ENCODE data around the gene IFI44. TPM values are rescaled to one million over a fixed set of nuclear protein-coding genes. Genes with fewer than 3 reads are reported as not detected.
A peak's percentile ranks its signal among the peaks of the same experiment; 100 is the strongest.

IFI44 gene
- total and polyA plus RNA-seq, 2 donors (not counting 1 experiment from before 2014, with no cell fraction given): 6.2 to 6.9 TPM

DNA sequence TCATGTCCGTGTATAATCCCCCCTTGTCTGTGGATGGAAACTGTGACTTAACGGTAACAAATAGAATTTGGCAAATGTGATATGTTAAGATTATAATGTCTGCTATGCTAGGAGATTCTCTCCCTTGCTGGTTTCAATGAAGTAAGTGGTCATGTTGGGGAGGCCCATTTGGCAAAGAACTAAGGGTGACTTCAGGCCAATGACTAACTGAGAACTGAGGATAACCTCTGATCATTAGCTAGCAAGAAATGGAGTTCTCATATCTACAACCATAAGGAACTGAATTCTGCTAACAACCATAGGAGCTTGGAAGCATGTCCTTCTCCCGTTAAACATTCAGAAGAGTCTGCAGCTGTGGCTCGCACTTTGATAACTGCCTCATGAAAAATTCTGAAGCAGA lies 27.1 kb upstream of the IFI44 start:
- Mint-ChIP-seq H3K4me1 (peaks cover 52% of the 10 kb centered on the region), H3K27ac (no peak overlapping the region), H3K27me3 (no peaks in the 10 kb centered on the region), H3K4me3 (peak overlapping the region; percentile 20), H3K9me3 (ENCODE audit: insufficient read depth) (no peaks in the 10 kb centered on the region)
- Histone ChIP-seq H4K20me1 (ENCODE audit: control insufficient read depth, insufficient read depth, low read length, poor library complexity, severe bottlenecking) (no peaks in the 10 kb centered on the region), H3K4me1 (ENCODE audit: control insufficient read depth in 2 of 2, insufficient read depth in 2 of 2, low read length in 2 of 2) (peaks cover 20 to 31% of the 10 kb centered on the region in 2 donors), H3K4me2 (replicated peaks; ENCODE audit: low read depth, low read length, poor library complexity, severe bottlenecking) (peak overlapping the region; percentile 51), H3K27me3 (replicated peaks in 1 of 4; ENCODE audit: control extremely low read depth in 1 of 4, control insufficient read depth in 3 of 4, insufficient read depth in 4 of 4, low read length in 3 of 4) (no peaks in the 10 kb centered on the region), H3K79me2 (ENCODE audit: control insufficient read depth, insufficient read depth, low read length) (peaks cover 45% of the 10 kb centered on the region), H3K9me3 (ENCODE audit: control extremely low read depth in 1 of 3, control insufficient read depth in 2 of 3, insufficient read depth in 1 of 3, low read length in 2 of 3) (peaks cover 0 to 3% (median 0%) of the 10 kb centered on the region in 3 donors), H2AFZ (ENCODE audit: insufficient read depth, low read depth, low read length, poor library complexity, severe bottlenecking) (peak overlapping the region; percentile 63), H3K9ac (ENCODE audit: low read length) (peak overlapping the region; percentile 33), H3K4me3 (ENCODE audit: control extremely low read depth in 1 of 5, extremely low read depth in 1 of 5, insufficient read depth in 1 of 5, low read depth in 2 of 5, low read length in 4 of 5) (peak overlapping the region in 1 of 5 experiments; percentile 6), H3K36me3 (replicated peaks in 1 of 2; ENCODE audit: control extremely low read depth in 1 of 2, control insufficient read depth in 1 of 2, extremely low read depth in 1 of 2, insufficient read depth in 2 of 2, low read length in 1 of 2) (no peaks in the 10 kb centered on the region), H3K27ac (ENCODE audit: low read length in 2 of 2) (no peak overlapping the region)
- CTCF ChIA-PET: interaction anchor here (1.5 kb wide), 1 partner anchor 54 kb away, joined by 6 read pairs; no protein-coding TSS in a partner anchor
- no peak for DNase-seq
- no peak for ATAC-seq (ENCODE audit: low read depth)
- intact Hi-C loops (cut with micrococcal nuclease): no loop called here
- no peak for TF ChIP-seq EZH2 (IDR thresholded peaks at IDR 0.05; ENCODE audit: borderline replicate concordance, insufficient read depth, low read depth, low read length, poor library complexity, severe bottlenecking)
- TF ChIP-seq, protein P1, sequence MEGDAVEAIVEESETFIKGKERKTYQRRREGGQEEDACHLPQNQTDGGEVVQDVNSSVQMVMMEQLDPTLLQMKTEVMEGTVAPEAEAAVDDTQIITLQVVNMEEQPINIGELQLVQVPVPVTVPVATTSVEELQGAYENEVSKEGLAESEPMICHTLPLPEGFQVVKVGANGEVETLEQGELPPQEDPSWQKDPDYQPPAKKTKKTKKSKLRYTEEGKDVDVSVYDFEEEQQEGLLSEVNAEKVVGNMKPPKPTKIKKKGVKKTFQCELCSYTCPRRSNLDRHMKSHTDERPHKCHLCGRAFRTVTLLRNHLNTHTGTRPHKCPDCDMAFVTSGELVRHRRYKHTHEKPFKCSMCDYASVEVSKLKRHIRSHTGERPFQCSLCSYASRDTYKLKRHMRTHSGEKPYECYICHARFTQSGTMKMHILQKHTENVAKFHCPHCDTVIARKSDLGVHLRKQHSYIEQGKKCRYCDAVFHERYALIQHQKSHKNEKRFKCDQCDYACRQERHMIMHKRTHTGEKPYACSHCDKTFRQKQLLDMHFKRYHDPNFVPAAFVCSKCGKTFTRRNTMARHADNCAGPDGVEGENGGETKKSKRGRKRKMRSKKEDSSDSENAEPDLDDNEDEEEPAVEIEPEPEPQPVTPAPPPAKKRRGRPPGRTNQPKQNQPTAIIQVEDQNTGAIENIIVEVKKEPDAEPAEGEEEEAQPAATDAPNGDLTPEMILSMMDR (IDR thresholded peaks at IDR 0.05): no peak
- WGBS (ENCODE audit: insufficient coverage): 100% methylated on average over 1 of the region's 4 CpGs
- POLR2A ChIA-PET: no interaction called here

DNA sequence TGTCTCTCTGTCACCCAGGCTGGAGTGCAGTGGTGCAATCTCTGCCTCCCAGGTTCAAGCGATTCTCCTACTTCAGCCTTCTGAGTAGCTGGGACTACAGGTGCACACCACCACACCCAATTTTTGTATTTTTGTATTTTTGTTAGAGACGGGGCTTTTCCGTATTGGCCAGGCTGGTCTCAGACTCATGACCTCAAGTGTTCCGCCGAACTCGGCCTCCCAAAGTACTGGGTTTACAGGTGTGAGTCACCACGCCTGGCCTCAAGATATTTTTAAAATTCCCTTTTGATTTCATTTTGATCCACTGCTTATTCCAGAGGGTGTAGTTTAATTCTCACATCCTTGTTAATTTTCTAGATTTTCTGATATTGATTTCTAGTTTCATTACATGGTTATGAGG lies 25.6 kb upstream of the IFI44 start:
- Mint-ChIP-seq H3K4me1 (peaks cover 44% of the 10 kb centered on the region), H3K9me3 (ENCODE audit: insufficient read depth) (no peaks in the 10 kb centered on the region), H3K27me3 (no peaks in the 10 kb centered on the region), H3K4me3 (peak overlapping the region; percentile 5), H3K27ac (no peak overlapping the region)
- no peak overlapping the region for H3K4me2 ChIP-seq (replicated peaks; ENCODE audit: low read depth, low read length, poor library complexity, severe bottlenecking)
- TF ChIP-seq, protein P1 (IDR thresholded peaks at IDR 0.05): no peak
- no peak for TF ChIP-seq EZH2 (IDR thresholded peaks at IDR 0.05; ENCODE audit: borderline replicate concordance, insufficient read depth, low read depth, low read length, poor library complexity, severe bottlenecking)
- H3K4me3 ChIP-seq (ENCODE audit: control extremely low read depth in 1 of 5, extremely low read depth in 1 of 5, insufficient read depth in 1 of 5, low read depth in 2 of 5, low read length in 4 of 5): no peak overlapping the region
- H3K27me3 ChIP-seq (replicated peaks in 1 of 4; ENCODE audit: control extremely low read depth in 1 of 4, control insufficient read depth in 3 of 4, insufficient read depth in 4 of 4, low read length in 3 of 4): no peaks in the 10 kb centered on the region
- H3K9ac ChIP-seq (ENCODE audit: low read length): no peak overlapping the region
- H3K4me1 ChIP-seq (ENCODE audit: control insufficient read depth in 2 of 2, insufficient read depth in 2 of 2, low read length in 2 of 2): peaks cover 17 to 28% of the 10 kb centered on the region in 2 donors
- H3K9me3 ChIP-seq (ENCODE audit: control extremely low read depth in 1 of 3, control insufficient read depth in 2 of 3, insufficient read depth in 1 of 3, low read length in 2 of 3): peaks cover 0 to 3% (median 0%) of the 10 kb centered on the region in 3 donors
- DNase-seq: no peak
- ChIA-PET POLR2A (no interaction called here), CTCF (interaction anchor here (0.9 kb wide), 1 partner anchor 52 kb away, joined by 3 read pairs; no protein-coding TSS in a partner anchor)
- intact Hi-C loops (cut with micrococcal nuclease): loop anchor here (2.0 kb wide), 1 partner anchor 21 kb away; no protein-coding TSS in a partner anchor
- H2AFZ ChIP-seq (ENCODE audit: insufficient read depth, low read depth, low read length, poor library complexity, severe bottlenecking): peak overlapping the region; percentile 55
- no peaks in the 10 kb centered on the region for H4K20me1 ChIP-seq (ENCODE audit: control insufficient read depth, insufficient read depth, low read length, poor library complexity, severe bottlenecking)
- H3K79me2 ChIP-seq (ENCODE audit: control insufficient read depth, insufficient read depth, low read length): peaks cover 45% of the 10 kb centered on the region
- WGBS (ENCODE audit: insufficient coverage): 95% methylated on average over 4 of the region's 7 CpGs
- no peak for ATAC-seq (ENCODE audit: low read depth)
- no peak overlapping the region for H3K27ac ChIP-seq (ENCODE audit: low read length in 2 of 2)
- no peaks in the 10 kb centered on the region for H3K36me3 ChIP-seq (replicated peaks in 1 of 2; ENCODE audit: control extremely low read depth in 1 of 2, control insufficient read depth in 1 of 2, extremely low read depth in 1 of 2, insufficient read depth in 2 of 2, low read length in 1 of 2)
